GM20000 (cell line): ENCODE data around the gene TIFAB.

Experiments
- DNase-seq: peaks from one replicate; pipeline ENCODE4 v3.0.0; 2012; ENCODE audit warnings: low spot score
- TF ChIP-seq, protein P1 (sequence below): IDR thresholded peaks from 2 replicates; pipeline ENCODE4 v1.5.1; 2012; ENCODE audit warnings: mild to moderate bottlenecking, control low read depth; ENCODE audit errors: extremely low read depth, missing control alignments

TIFAB gene

DNA sequence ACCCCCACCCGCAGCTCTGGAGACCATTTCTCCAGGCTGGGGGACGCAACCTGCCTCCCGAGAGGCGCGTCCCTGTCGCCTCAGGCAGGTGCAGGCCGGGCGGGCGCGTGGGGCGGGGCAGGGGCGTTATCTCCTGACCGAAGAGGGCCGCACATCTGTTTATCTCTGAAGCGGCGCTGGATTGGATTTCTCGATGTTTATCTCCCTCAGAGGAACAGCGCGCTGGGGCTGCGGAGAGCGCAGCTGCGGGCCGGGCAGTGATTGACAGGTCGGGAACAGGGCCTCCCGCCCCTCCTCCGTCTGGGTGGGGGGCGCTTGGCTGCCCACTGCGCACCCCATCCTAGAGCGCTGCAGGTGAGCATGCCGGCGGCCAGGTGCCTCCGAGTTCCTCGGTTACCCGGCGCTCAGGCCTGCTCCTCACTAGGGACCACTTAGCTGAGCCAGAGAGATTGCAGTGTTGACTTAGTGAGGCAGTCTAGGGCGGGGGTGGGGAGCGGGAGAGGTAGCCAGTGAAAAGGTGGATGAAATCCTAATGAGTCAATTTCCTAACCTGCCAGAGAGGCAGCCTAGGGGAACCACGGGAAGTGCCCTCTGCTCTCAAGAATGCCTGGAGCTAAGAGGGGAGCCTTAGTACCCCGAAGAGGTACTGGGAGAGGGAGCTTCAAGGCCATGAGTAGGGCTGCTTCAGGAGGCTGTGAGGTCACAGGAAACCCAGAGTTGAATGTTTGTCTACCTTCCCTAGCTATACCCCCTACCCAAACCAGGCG lies 39.6 kb upstream of the TIFAB start:
- no peak for DNase-seq
- TF ChIP-seq, protein P1, sequence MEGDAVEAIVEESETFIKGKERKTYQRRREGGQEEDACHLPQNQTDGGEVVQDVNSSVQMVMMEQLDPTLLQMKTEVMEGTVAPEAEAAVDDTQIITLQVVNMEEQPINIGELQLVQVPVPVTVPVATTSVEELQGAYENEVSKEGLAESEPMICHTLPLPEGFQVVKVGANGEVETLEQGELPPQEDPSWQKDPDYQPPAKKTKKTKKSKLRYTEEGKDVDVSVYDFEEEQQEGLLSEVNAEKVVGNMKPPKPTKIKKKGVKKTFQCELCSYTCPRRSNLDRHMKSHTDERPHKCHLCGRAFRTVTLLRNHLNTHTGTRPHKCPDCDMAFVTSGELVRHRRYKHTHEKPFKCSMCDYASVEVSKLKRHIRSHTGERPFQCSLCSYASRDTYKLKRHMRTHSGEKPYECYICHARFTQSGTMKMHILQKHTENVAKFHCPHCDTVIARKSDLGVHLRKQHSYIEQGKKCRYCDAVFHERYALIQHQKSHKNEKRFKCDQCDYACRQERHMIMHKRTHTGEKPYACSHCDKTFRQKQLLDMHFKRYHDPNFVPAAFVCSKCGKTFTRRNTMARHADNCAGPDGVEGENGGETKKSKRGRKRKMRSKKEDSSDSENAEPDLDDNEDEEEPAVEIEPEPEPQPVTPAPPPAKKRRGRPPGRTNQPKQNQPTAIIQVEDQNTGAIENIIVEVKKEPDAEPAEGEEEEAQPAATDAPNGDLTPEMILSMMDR = no peak

DNA sequence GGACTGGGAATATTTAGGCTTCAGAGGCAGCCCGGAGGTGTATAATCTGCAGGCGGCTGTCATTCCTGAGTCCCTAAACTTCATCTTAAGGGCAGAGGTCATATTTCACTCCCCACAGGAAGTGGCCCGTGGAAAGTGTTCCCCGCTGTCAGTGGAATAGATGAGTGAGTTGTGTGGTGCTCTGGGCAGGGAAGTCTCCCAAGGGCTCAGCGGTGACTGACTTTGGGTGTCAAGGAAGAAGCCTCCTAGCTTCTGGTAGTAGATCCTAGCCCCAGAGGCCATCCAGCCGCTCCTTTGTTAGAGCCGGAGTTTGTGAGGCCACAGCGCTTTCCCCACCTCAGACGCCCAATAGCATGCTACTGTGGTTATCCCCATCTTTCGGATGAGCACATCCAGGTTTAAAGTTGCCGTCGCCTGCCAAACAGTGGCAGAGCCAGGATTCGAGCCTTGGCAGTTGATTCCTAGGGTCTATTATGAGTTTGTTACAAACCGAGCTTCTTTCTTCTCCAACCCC lies 38.9 kb upstream of the TIFAB start:
- TF ChIP-seq, protein P1 = no peak
- no peak for DNase-seq

DNA sequence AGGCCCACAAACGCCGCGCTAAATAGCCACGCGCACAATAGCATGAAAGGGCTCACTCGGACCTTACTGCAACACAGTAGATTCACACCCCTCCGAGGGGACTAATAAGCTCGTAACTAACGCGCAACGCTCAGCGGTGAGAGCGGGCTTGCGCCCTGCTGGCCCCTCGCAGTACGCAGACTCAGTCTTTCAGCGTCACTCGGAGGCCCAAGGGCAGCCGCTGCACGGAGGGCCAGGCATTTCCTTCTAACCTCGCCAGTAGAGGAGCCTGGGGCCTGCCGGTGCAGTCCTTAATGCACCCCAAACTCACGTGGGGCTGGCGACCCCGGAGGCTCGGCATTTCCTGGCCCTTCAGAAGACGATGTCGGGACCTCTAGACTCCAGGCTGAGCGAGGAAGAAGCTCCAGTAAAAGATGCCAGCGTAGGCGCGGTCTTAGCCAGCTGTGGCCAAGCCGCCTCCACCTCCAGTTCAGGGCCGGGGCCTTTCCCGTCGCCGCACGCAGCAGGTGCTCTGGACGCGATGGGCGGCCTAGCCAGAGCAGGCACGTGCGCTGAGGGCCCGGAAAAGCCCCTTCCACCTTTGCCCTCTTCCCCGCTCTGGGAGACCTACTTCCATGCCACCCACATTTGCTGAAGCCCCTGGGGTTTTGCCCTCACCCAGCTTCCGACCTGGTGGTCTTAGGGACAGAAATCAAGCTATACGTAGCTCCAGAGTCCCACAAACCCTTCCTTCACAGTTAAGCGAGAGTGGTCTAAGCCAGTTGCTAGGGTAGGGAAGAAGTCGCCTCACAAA lies 38.3 kb upstream of the TIFAB start:
- TF ChIP-seq, protein P1 = no peak

DNA sequence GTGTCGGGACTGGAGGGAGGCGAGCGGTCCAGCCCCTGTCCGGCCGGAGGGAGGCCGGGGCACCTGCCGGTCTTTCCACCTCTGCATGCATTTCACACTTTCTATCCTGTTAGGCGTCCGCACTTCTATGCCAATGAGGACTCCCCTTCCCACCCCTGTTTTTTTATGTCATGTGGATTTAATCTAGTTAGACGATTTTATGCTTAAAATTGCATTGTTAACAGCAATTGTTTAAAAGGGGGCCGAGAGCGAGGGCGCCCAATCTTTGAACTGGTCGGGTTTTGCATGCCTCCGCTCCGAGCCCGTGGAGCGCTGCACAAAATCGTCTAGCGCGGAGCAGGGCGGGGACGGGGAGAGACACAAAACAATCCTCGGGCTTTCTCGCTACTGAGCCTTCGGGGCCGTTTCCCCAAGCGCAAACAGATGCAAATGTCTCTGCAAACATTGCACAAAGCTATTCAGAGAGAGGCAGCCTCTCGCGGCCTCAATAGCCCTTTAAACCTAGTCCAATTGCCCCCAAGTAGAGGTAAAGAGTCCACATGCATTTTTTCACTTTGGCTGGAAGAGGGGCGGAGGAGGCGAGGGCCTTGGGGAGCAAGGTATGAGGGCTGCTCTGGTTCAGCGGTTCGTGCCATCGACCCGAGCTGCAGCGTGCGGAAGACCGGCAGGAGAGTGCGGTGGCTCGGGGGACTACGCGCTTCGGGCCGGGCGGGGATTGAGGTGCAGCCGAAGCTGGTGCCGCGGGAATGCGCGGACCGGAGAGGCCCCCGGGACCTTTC lies 37.5 kb upstream of the TIFAB start:
- no peak for DNase-seq
- TF ChIP-seq, protein P1 = no peak

More for the DNA sequence above, 38.3 kb upstream of the TIFAB start:
- DNase-seq = no peak

DNA sequence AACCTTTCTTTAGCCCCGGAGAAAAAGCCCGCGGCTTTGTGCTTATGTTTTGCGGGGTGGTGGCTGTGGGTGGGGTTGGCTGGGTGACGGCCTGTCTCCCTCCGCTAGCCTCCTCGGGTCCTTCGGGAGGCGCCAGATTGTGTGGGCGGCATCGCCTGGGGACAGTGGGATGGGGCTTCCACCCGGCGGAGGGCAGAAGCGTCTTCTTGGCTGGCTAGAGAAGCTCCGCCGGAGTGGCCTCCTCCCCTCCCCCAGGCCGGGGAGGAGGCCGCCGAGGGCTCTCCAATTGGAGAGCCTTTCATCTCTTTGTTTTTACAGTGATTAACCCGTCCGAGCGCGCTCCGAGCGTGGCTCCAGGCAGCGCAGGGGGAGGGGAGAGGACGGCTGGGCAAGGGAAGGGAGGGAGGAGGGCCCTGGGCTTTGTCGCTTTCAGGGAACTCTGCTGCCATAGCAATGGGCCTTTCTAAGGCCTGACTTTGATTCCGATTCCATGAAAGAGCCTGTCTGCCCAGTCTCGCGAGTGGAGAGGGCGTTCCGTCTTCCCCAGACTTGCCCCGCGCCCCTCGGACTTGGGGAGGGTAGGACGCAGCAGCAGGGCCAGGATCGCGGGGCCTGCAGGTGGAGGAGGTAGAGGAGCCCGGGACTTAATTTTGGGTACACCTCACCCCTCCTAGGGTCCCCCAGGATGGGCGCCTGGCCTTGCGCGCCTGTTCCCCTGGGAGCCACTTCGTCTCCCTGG lies 36.7 kb upstream of the TIFAB start:
- no peak for DNase-seq
- TF ChIP-seq, protein P1 = no peak

DNA sequence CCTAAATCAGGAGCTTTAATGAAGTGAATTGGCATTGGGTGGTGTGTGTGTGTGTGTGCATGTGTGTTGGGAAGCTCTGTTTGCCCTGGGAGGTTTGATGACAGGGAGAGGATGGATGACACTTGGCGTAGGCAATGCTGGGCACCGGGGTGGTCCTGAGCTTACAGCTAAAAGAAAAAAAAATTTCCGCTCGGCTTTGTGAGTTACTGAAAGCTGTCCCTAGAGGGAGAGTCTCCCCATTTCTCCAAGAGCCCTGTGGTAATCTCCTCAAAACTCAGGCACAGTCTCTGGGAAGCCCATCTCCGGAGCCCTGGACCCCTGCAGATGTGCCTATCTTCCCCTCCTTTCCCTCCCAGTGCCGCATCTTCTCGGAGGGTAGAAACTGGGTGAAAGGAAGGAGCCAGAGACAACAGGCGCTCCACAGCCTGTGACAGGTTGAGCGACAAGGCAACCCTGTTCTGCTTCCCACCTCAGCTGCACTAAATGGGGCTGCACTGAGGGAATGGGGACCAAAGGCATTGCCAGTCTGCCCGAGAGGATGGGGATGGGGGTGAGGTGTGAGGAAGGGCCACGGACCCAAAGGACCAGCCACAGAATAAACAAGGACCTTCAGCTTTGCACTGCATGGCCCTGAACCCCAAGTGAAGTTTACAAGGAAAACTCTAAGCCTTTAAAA lies 35.8 kb upstream of the TIFAB start:
- no peak for DNase-seq
- TF ChIP-seq, protein P1 = no peak
